ENCODE data around the gene LAMA3. TPM values are rescaled to one million over a fixed set of nuclear protein-coding genes. Genes with fewer than 3 reads are reported as not detected.
A peak's percentile ranks its signal among the peaks of the same experiment; 100 is the strongest.

Gene LAMA3
- total RNA-seq, 2 donors from 2014 or later = 9.3 to 21.1 TPM

DNA sequence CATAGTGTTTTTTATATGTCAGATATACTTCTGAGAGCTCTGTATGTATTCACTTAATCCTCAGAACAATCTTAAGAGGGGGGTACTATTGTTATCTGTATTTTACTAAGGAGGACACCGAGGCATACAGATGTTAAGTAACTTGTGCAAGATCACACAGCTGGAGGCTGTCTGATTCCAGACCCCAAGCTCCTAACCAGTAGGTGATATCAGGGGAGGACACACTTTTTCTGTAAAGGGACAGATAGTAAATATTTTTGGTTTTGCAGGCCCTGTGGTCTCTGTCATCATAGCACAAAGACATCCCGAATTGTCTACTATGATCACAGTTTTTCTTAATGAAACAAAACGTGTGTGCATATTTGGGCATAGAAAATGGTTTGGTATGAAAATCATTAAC, 143.7 kb downstream of the LAMA3 start:
- no peaks in the 10 kb centered on the region for H3K36me3 ChIP-seq (replicated peaks in 1 of 2; ENCODE audit: insufficient read depth in 1 of 2, low read depth in 2 of 2)
- ATAC-seq = no peak
- no peak overlapping the region for H3K4me3 ChIP-seq
- no peaks in the 10 kb centered on the region for H3K27me3 ChIP-seq
- no peak for DNase-seq
- no peak overlapping the region for H3K27ac ChIP-seq
- TF ChIP-seq, protein P1, sequence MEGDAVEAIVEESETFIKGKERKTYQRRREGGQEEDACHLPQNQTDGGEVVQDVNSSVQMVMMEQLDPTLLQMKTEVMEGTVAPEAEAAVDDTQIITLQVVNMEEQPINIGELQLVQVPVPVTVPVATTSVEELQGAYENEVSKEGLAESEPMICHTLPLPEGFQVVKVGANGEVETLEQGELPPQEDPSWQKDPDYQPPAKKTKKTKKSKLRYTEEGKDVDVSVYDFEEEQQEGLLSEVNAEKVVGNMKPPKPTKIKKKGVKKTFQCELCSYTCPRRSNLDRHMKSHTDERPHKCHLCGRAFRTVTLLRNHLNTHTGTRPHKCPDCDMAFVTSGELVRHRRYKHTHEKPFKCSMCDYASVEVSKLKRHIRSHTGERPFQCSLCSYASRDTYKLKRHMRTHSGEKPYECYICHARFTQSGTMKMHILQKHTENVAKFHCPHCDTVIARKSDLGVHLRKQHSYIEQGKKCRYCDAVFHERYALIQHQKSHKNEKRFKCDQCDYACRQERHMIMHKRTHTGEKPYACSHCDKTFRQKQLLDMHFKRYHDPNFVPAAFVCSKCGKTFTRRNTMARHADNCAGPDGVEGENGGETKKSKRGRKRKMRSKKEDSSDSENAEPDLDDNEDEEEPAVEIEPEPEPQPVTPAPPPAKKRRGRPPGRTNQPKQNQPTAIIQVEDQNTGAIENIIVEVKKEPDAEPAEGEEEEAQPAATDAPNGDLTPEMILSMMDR (IDR thresholded peaks at IDR 0.05) = no peak
- TF ChIP-seq POLR2A (IDR thresholded peaks at IDR 0.05) = no peak
- WGBS, 2 donors = 61 to 72% methylated on average over 3 of the region's 3 CpGs
- H3K4me1 ChIP-seq = no peaks in the 10 kb centered on the region
- intact Hi-C loops (cut with DNase I) = no loop called here
- H3K9me3 ChIP-seq = no peaks in the 10 kb centered on the region

DNA sequence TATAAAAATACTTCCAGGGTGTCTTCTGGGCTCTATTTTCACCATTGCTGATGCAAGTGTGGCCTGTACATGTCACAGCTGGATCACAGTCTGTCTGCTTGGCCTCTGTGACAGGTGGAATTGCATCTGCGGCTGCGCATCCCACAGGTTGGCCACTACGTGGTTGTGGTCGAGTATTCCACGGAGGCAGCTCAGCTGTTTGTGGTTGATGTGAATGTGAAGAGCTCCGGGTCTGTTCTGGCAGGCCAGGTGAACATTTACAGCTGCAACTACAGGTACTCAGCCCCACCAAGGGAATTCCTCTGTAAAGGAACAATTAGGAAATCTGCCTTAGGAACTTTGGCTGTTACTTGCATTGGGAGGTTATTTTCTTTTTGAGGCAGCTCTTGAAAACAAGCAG, 144.5 kb downstream of the LAMA3 start:
- no peak for ATAC-seq

DNA sequence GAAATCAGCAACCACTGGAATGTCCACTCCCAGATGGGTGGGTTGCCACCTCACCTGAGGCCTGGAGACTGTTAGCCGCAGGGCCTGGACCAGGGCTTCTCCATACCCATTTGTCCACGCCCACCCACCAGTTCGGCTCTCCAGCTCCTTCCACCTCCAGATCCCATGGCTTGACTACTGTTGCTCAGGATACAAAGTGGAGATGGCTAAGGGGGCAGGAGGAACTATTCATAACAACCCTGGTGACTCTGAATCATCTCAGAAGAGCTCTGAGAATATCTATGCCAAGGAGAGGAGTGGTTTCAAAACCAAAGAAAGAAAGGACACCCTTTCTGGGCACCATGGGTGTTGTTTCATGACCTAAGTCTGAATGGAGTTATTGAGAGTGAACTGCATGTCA, 145.8 kb downstream of the LAMA3 start:
- H3K36me3 ChIP-seq (replicated peaks in 1 of 2; ENCODE audit: insufficient read depth in 1 of 2, low read depth in 2 of 2) = no peaks in the 10 kb centered on the region
- H3K9me3 ChIP-seq = no peaks in the 10 kb centered on the region
- intact Hi-C loops (cut with DNase I) = no loop called here
- WGBS, 2 donors = 82 to 85% methylated on average over 3 of the region's 3 CpGs
- H3K4me1 ChIP-seq = no peaks in the 10 kb centered on the region
- no peak for TF ChIP-seq POLR2A (IDR thresholded peaks at IDR 0.05)
- TF ChIP-seq, protein P1 (IDR thresholded peaks at IDR 0.05) = no peak
- DNase-seq (no peak), ATAC-seq (no peak)
- no peak overlapping the region for H3K27ac ChIP-seq
- no peaks in the 10 kb centered on the region for H3K27me3 ChIP-seq
- no peak overlapping the region for H3K4me3 ChIP-seq

More for the DNA sequence above, 144.5 kb downstream of the LAMA3 start:
- DNase-seq = no peak
- Histone ChIP-seq H3K27ac (no peak overlapping the region), H3K27me3 (no peaks in the 10 kb centered on the region), H3K4me3 (no peak overlapping the region), H3K4me1 (no peaks in the 10 kb centered on the region), H3K9me3 (no peaks in the 10 kb centered on the region), H3K36me3 (replicated peaks in 1 of 2; ENCODE audit: insufficient read depth in 1 of 2, low read depth in 2 of 2) (no peaks in the 10 kb centered on the region)
- intact Hi-C loops (cut with DNase I) = no loop called here
- WGBS, 2 donors = 82 to 88% methylated on average over 6 of the region's 6 CpGs
- TF ChIP-seq POLR2A (IDR thresholded peaks at IDR 0.05) = no peak
- TF ChIP-seq, protein P1 (IDR thresholded peaks at IDR 0.05) = no peak

DNA sequence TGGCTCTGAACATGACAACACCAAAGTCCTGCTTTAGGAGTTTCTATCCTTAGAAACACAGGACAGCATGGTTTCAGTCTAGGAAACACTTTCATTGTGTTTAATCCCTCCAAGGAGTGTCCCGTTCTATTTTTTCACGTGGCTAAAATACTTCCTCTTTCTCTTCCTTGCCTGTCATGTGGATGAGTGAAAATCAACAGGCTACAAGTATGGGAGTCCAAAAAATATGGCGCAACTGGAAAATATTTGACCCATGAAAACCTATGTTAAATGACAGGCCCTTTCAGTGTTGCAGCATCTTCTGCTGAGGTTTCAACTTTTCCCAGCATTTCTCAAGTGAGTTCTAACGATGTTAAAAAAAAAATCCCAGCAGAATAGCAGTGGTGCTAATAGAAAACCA, 146.3 kb downstream of the LAMA3 start:
- no peak for TF ChIP-seq POLR2A (IDR thresholded peaks at IDR 0.05)
- TF ChIP-seq, protein P1 (IDR thresholded peaks at IDR 0.05) = no peak
- Histone ChIP-seq H3K27ac (no peak overlapping the region), H3K4me3 (no peak overlapping the region), H3K27me3 (no peaks in the 10 kb centered on the region), H3K36me3 (replicated peaks in 1 of 2; ENCODE audit: insufficient read depth in 1 of 2, low read depth in 2 of 2) (no peaks in the 10 kb centered on the region), H3K9me3 (no peaks in the 10 kb centered on the region), H3K4me1 (no peaks in the 10 kb centered on the region)
- 69 to 76% methylated on average over 4 of the region's 4 CpGs for whole genome bisulfite sequencing, 2 donors
- peak; percentile 59 for ATAC-seq
- intact Hi-C loops (cut with DNase I) = no loop called here
- DNase-seq = peak in 1 of 4 donors; percentile 27

DNA sequence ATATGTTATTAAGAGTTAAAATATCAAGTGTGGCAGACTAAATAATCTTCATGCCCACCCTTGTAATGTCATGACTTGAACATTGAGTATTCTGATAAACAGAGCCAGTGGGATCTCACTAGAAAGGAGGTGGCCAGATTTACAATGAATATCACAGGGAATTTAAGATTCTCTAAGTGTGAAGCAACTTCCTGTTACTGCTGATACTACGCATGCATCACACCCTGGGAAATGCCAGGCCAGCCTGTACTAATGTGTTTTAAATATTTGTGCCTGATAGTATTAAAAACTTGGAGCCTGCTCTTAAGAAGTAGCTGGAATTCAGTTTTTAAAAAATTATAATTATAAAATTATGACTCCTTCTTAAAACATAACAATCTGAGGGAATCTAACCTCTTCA, 148.3 kb downstream of the LAMA3 start:
- DNase-seq (no peak), ATAC-seq (no peak)
- TF ChIP-seq POLR2A (IDR thresholded peaks at IDR 0.05) = no peak
- TF ChIP-seq, protein P1 (IDR thresholded peaks at IDR 0.05) = no peak
- no peaks in the 10 kb centered on the region for H3K4me1 ChIP-seq
- no peaks in the 10 kb centered on the region for H3K9me3 ChIP-seq
- H3K36me3 ChIP-seq (replicated peaks in 1 of 2; ENCODE audit: insufficient read depth in 1 of 2, low read depth in 2 of 2) = no peaks in the 10 kb centered on the region
- no peak overlapping the region for H3K4me3 ChIP-seq
- H3K27ac ChIP-seq = no peak overlapping the region
- intact Hi-C loops (cut with DNase I) = no loop called here
- H3K27me3 ChIP-seq = no peaks in the 10 kb centered on the region
- 63 to 82% methylated on average over 1 of the region's 1 CpG for WGBS, 2 donors
